ENCODE results near the gene NALF2.

DNA sequence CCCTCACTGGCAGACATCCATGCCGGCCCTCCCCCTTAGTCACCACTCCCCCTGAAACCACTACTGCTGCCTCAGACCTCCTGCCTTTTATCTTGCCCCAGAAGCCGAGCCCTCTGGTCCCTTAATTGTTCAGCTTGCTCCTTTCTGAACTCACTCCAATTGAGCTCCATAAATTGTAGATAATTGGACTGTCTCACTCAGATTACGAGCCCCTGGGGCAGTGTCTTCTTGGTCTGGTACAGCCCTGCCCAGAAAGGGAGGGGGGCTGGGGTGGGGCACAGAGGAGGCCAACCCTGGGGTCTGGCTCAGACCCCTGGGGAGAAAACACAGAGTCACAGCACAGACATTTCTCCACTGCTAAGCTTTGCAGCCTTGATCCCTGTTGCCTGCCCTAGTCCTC, 39.4 kb downstream of the NALF2 start:
- TF ChIP-seq CTCF (IDR thresholded peaks at IDR 0.05) (no peak), POLR2A (IDR thresholded peaks at IDR 0.05) (no peak)

All from body of pancreas (tissue), 4 donors.